HG03108 (cell line): ENCODE data around the gene FTO.

Source experiments
- ATAC-seq: cut with Tn5 transposase; IDR thresholded peaks from one replicate; pipeline ENCODE4 v1.9.1; 2021; ENCODE audit warnings: moderate library complexity; ENCODE audit not compliant: unreplicated experiment

FTO gene

DNA sequence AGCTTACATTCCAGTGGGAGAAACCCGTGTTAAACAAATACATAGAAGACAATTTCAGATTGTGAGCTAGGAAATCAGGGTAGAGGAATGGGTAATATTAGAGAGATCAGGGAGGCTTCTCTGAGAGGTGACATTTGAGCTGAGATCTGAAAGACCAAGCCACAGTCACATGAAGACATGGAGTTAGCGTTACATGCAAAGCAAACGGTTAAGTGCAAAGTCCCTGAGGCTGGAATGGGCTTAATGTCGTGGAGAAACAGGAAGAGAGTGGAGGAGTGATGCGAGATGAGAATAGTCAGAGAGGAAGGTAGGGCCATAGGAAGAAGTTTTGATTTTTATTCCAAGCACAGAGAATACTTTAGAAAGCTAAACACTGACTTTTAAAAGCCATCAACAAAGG is 336.5 kb downstream of the FTO start:
- ATAC-seq: no peak

DNA sequence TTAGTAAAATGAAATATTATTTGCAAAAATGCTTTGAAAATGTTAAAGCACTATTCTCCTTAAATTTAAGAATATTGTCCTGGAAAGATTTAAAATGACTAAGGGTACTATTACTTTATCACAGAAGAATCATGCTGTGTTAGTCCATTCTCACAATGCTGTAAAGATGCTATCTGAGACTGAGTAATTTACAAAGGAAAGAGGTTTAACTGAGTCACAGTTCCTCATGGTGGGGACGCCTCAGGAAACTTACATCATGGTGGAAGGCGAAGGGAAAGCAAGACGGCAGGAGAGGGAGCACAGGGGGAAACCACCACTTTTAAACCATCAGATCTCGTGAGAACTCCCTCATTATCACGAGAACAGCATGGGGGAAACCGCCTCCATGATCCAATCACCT is 337.0 kb downstream of the FTO start:
- ATAC-seq: no peak

DNA sequence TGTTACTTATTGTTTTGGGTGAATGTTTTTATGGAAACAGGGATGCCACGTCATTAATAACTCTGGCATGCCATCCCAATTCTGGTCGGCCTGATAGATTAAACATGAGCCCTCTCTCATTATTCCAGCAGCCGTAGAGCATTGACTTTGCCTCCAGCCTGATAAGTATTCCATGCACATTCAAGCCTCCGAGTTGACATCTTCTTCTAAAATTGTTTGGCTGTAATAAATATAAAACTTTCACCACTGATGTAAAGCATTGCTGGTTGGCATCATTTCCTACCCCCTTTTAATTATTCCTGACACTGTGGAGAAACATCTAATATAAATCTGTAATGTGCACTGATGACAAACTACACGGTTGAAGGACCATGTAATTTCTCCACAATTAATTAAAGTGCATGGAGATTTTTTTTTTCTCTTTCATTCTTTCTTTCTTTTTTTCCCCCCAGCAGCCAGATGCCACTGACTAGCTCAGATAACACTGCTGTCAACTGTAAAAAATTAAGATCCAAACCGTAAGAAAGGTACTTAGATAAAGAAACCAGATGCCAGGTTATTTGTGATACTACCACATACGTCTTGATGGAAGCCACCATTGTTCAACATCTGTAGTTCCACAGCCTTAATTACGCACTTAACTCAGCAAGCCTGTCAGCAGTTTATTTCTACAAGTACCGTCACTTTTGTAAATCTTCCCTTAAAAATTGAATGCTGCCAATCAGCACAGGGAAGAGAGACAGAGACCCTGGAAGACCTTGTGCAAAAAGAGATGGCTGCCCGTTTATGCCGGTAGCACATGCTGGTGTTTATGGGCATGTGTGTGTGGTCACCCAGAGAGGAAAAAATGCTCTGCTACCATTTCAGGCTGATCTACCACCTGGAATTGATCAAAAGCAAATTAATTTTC is 344.9 kb downstream of the FTO start:
- no peak for ATAC-seq

- no peak for ATAC-seq
These were observed 345.9 kb downstream of the FTO start for GRCh38 chr16:54049591-54050458.

DNA sequence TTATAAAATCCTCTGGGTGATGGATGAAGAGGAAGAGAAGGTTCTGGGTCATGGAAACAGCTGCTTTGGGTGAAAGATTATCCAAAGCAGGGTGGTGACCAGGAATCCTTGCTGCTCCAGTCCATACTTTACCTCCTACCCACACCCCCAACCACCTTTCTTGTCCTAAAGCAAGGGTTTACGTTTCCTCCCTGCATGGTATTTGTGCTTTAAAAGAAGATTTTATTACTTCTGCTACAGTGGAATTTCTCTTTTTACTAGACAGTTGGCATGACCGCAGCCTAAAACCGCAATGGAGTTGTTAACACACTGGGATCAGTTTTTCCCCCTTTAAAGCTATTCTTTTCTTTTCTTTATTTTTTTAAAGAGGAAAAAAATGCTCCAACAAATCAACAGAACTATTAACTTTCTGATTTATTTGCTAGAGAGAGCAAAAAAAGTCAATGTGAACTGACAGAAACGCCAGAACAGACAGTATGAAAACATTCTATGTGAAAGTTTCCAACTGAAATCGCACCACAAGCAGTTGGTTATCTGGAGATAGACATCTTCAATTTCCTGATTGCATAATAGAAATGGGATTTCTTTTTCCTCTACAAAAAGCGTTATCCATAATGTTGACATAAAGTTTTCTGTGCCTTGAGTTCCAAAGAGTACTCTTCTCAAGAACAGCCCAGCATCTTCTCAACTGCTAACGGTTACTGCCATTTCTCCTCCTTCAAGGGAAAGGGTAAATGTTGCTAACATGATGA is 346.7 kb downstream of the FTO start:
- no peak for ATAC-seq

DNA sequence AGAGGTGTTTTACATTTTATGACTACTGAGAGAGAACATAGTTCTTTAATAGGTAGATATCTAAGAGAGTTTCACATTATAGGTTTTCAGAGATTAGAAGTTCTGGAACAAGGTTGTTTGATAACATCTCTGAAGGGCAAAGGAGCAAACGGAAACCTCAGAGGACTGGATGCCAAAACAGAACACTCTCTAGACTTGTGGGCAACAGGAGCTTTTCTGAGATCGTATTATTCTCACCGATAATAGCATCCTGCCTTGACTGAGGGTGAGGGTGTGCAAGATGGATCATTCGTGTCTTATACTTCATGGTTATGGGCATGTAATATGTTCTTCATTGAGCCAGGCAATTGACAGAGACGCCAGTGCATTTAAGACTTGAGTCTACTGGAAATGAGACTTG is 347.9 kb downstream of the FTO start:
- no peak for ATAC-seq

GRCh38 chr16:54052271-54052670 is 348.3 kb downstream of the FTO start:
- ATAC-seq: no peak

- ATAC-seq: no peak
These were observed 350.2 kb downstream of the FTO start for GRCh38 chr16:54053891-54054820.

DNA sequence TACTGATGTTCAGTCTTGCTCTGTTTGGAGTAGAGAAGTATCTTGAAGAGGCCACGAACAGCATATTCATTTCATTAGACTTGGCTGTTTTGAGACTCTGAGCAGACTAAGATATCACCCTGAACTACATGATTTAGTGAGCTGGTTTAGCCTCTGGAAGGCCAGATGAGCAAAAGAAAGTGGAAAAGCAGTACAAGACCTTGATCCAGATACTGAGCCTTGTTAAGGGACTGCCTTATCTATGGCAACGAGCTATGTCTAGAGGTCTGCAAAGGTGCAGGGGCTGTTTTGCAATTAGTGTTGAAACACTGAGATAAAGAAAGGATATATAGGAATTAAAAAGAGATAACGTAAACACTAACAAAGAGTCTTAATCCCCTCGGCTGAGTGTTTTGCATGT is 351.2 kb downstream of the FTO start:
- no peak for ATAC-seq

- no peak for ATAC-seq
These were observed 351.9 kb downstream of the FTO start for GRCh38 chr16:54055864-54056263.

- no peak for ATAC-seq
These were observed 353.0 kb downstream of the FTO start for GRCh38 chr16:54056921-54057320.

GRCh38 chr16:54059319-54059718 is 355.4 kb downstream of the FTO start:
- ATAC-seq: no peak

- no peak for ATAC-seq
These were observed 356.9 kb downstream of the FTO start for GRCh38 chr16:54060599-54061421.

DNA sequence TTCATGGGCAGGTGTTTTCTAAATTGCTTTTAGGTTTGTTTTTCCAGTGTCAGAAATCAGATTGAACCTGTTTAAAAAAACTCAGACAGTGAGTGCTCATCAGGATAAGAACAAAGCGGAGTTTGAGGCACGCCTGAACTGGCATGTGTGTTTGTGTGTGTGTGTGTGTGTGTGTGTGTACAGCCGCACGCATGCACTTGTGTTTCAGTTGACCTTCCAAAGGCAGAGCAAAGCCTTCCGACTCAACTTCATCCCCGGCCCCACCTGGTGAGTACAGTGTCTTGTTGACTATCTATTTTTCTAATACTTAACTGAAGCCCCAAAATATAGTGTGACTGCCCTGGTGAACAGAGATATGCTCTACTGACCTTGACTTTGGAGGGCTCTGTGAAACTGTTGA is 357.5 kb downstream of the FTO start:
- ATAC-seq: no peak

- ATAC-seq: no peak
These were observed 358.7 kb downstream of the FTO start for GRCh38 chr16:54062361-54063278.

GRCh38 chr16:54063279-54063773 is 359.4 kb downstream of the FTO start:
- ATAC-seq: no peak

DNA sequence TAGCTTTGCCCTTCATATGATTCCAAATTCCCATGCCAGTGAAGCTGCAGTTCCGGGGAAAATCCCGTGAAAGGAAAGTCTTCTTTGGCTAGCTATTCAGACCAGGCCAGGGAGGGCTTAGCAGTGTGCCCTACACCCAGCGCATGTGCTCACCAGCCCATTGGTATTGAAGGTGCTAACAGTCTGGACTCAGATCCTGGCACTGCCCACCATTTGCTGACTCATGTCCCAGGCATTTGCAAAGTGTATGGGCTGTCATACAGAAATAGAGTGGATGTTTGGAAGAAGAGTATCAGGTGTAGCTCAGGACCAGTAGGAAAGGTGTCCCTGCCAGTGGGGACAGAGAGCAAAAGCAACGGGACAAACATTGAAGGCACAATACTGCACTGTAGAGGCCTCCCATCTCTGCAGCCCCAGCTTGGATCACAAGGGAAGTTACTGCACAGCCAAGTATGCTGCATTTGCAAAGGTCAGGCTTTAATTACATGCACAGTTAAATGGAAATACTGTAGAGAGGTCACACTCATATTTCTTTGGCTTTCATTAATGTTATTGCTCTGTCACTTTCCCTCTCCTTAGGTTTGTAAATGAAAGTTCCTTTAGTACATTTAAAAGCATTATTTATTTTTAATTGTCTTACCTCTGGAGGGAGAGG is 362.6 kb downstream of the FTO start:
- ATAC-seq: no peak
